HL-60 (cell line): Measurements from ENCODE around the gene CRTC1.

Experiments
- SPI1 ChIP-seq: IDR thresholded peaks from 2 replicates; pipeline ENCODE4 v1.6.1; 2012; ENCODE audit warnings: low read depth, mild to moderate bottlenecking, borderline replicate concordance
- TF ChIP-seq, protein P1 (sequence below): IDR thresholded peaks from one replicate; pipeline ENCODE4 v1.5.1; 2011; ENCODE audit warnings: low read length, control low read depth, inconsistent platforms; ENCODE audit not compliant: insufficient read depth

DNA sequence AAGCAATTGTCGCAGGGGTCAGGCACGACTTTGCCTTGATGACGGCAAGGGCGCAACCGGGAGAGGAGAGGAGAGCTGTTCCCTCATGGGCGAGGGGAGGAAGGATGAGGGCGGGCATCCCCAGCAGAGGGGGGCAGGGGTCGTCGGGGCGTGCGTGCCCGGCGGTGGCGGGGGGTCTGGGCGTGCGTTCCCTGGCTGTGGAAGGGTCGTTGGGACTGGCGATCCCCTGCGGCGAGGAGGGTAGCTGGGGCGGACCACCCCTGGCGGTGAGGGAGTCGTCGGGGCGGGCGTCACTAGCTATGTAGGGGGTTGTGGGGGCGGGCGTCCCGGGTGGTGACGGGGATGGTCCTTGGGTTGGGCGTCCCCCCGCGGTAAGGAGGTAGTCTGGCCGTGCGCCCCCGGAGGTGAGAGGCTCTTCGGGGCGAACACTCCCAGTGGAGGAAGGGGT, 106.0 kb downstream of the CRTC1 start:
- TF ChIP-seq, protein P1, sequence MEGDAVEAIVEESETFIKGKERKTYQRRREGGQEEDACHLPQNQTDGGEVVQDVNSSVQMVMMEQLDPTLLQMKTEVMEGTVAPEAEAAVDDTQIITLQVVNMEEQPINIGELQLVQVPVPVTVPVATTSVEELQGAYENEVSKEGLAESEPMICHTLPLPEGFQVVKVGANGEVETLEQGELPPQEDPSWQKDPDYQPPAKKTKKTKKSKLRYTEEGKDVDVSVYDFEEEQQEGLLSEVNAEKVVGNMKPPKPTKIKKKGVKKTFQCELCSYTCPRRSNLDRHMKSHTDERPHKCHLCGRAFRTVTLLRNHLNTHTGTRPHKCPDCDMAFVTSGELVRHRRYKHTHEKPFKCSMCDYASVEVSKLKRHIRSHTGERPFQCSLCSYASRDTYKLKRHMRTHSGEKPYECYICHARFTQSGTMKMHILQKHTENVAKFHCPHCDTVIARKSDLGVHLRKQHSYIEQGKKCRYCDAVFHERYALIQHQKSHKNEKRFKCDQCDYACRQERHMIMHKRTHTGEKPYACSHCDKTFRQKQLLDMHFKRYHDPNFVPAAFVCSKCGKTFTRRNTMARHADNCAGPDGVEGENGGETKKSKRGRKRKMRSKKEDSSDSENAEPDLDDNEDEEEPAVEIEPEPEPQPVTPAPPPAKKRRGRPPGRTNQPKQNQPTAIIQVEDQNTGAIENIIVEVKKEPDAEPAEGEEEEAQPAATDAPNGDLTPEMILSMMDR: no peak
- TF ChIP-seq SPI1: no peak
